Transverse colon (tissue), 4 donors: ENCODE results near the gene TRIM8. TPM values are rescaled to one million over a fixed set of nuclear protein-coding genes. Genes with fewer than 3 reads are reported as not detected.

ENCODE experiments used
- DNase-seq: peaks from one replicate; pipeline ENCODE4 v3.0.0-alpha.2; 2019
- H3K27ac ChIP-seq, 4 donors: fragments of 200-600 bp; sonication (generic); 2 replicates each; pipeline ENCODE4 v1.5.1; 2016 to 2018; ENCODE audit warnings: inconsistent platforms in 4 of 4
- H3K27me3 ChIP-seq: fragments of 200-600 bp; sonication (generic); 2 replicates; pipeline ENCODE4 v1.5.1; 2017; ENCODE audit warnings: inconsistent platforms
- H3K36me3 ChIP-seq, 4 donors: fragments of 200-600 bp; sonication (generic); 2 replicates each; pipeline ENCODE4 v1.5.1; 2017 to 2019; ENCODE audit warnings: inconsistent platforms in 4 of 4
- H3K4me1 ChIP-seq, 4 donors: fragments of 200-600 bp; sonication (generic); 2 replicates each; pipeline ENCODE4 v1.5.1; 2017 to 2020; ENCODE audit warnings: inconsistent platforms in 4 of 4
- H3K4me3 ChIP-seq, 4 donors: fragments of 200-600 bp; sonication (generic); 1 replicate in 1 of 4; 2 replicates in 3 of 4; pipeline versions ENCODE4 v1.5.1 to v1.6.1; 2017 to 2019; ENCODE audit warnings: inconsistent platforms in 4 of 4
- H3K9me3 ChIP-seq, 2 donors: fragments of 200-600 bp; sonication (generic); 2 replicates each; pipeline ENCODE4 v1.5.1; 2017 to 2019; ENCODE audit warnings: inconsistent platforms in 2 of 2
- CTCF ChIP-seq, 5 experiments: fragments of 200-600 bp in 3 of 5; fragments of 450-650 bp in 2 of 5; sonication (generic) in 3 of 5; IDR thresholded peaks; 1 replicate in 2 of 5; 2 replicates in 3 of 5; pipeline ENCODE4 v1.5.1; 2016 to 2017; ENCODE audit warnings: antibody characterized with exemption in 5 of 5, inconsistent platforms in 3 of 5, mild to moderate bottlenecking in 2 of 5, moderate library complexity in 1 of 5
- EP300 ChIP-seq: sonication (generic); formaldehyde crosslinking; IDR thresholded peaks from one replicate; pipeline ENCODE4 v1.6.1; 2017; ENCODE audit warnings: antibody characterized with exemption, low read depth
- POLR2A ChIP-seq: fragments of 450-650 bp; IDR thresholded peaks from one replicate; pipeline ENCODE4 v1.6.1; 2016; ENCODE audit warnings: antibody characterized with exemption, mild to moderate bottlenecking, moderate library complexity
- POLR2AphosphoS5 ChIP-seq, 3 donors: sonication (generic); formaldehyde crosslinking; IDR thresholded peaks; one replicate each; pipeline ENCODE4 v1.6.1; 2016; ENCODE audit warnings: antibody characterized with exemption in 3 of 3
- WGBS, 2 donors: methylation state at CpG; one replicate each; pipeline ENCODE4 v1.1.5; 2018; ENCODE audit warnings: low coverage in 1 of 2; 5-methylcytosine and 5-hydroxymethylcytosine counted together
- in situ Hi-C, 4 donors: fragments of 200-750 bp; cut with MboI; loops; one replicate each; pipeline versions ENCODE4 v1.15.0 to v1.15.1; 2017; ENCODE audit warnings: low sequenced_read_pairs in 3 of 4, low pct_ligation_motif_present in 1 of 4, low pct_unique_long_range_greater_than_20kb in 1 of 4
- intact Hi-C: fragments of 100-400 bp; cut with DNase I; formaldehyde crosslinking; loops from one replicate; pipeline ENCODE4 v1.15.1; 2023; ENCODE audit warnings: low total_unique reads
- total RNA-seq, 4 donors: library from RNA; depleted of rRNA; stranded (reverse); fragments of >200 nt; gene quantifications; one replicate each; pipeline ENCODE4 v1.1.0, GENCODE V29; 2016

Gene TRIM8
- total RNA-seq, 4 donors from 2014 or later, result 59.1 to 108 (median 66.8) TPM

- intact Hi-C loops (no loop called here), in situ Hi-C loops (no loop called here)
- Histone ChIP-seq H3K36me3 (peaks cover 0 to 12% (median 0%) of the 10 kb centered on the region in 4 donors), H3K4me3 (no peak overlapping the region), H3K9me3 (no peaks in the 10 kb centered on the region), H3K27ac (no peak overlapping the region), H3K27me3 (no peaks in the 10 kb centered on the region), H3K4me1 (peaks cover 0 to 3% (median 0%) of the 10 kb centered on the region in 4 donors)
- WGBS, 2 donors, result 85 to 88% methylated on average over 3 to 5 of the region's 5 CpGs
- no peak for TF ChIP-seq EP300
- TF ChIP-seq POLR2AphosphoS5 (IDR thresholded peaks at IDR 0.05), result no peak
- no peak for TF ChIP-seq CTCF (IDR thresholded peaks at IDR 0.05)
- TF ChIP-seq POLR2A, result no peak
- no peak for DNase-seq
Observed at GRCh38 chr10:102605712-102606111, 38.6 kb upstream of the TRIM8 start.

- H3K4me3 ChIP-seq, result no peak overlapping the region
- in situ Hi-C loops, result no loop called here
Observed at GRCh38 chr10:102608487-102608886, 35.8 kb upstream of the TRIM8 start.

DNA sequence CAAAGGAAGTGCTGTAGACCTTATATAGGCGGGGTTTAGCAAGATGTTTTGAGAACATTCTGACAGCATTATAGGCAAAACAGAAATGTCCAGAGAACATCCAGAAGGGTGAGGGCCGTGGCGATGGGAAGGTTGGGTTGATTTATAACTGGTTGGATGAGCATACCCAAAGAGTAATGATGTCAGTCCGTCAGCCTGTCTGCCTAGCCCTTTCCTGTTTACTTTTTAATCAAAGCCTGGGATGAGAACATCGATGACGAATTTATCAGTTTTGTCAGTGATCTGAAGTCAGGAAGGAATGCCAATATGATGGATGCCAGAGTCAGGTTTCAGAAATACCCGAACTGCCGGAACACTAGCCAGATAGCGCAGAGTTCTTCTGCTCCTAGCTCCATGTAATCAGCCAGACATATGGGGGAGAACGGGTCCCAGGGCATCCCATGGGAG is 33.8 kb upstream of the TRIM8 start:
- in situ Hi-C loops, result no loop called here
- intact Hi-C loops, result no loop called here
- H3K4me3 ChIP-seq, result no peak overlapping the region
- WGBS, 2 donors, result 84 to 100% methylated on average over 3 to 10 of the region's 10 CpGs
- no peaks in the 10 kb centered on the region for H3K36me3 ChIP-seq
- no peak for DNase-seq
- TF ChIP-seq EP300 (no peak), POLR2A (no peak), CTCF (IDR thresholded peaks at IDR 0.05) (no peak), POLR2AphosphoS5 (IDR thresholded peaks at IDR 0.05) (no peak)
- peak overlapping the region in 2 of 4 donors; percentile 33 to 73 for H3K27ac ChIP-seq
- H3K4me1 ChIP-seq, result peaks cover 7 to 27% (median 24%) of the 10 kb centered on the region in 4 donors
- no peaks in the 10 kb centered on the region for H3K27me3 ChIP-seq
- H3K9me3 ChIP-seq, result no peaks in the 10 kb centered on the region

More at GRCh38 chr10:102608487-102608886, 35.8 kb upstream of the TRIM8 start:
- no peaks in the 10 kb centered on the region for H3K27me3 ChIP-seq
- TF ChIP-seq EP300 (no peak), POLR2AphosphoS5 (IDR thresholded peaks at IDR 0.05) (no peak), CTCF (IDR thresholded peaks at IDR 0.05) (no peak), POLR2A (no peak)
- intact Hi-C loops, result no loop called here
- 68 to 100% methylated on average over 1 to 2 of the region's 2 CpGs for WGBS, 2 donors
- peaks cover 0 to 7% (median 0%) of the 10 kb centered on the region in 4 donors for H3K36me3 ChIP-seq
- H3K9me3 ChIP-seq, result no peaks in the 10 kb centered on the region
- peaks cover 7 to 27% (median 20%) of the 10 kb centered on the region in 4 donors for H3K4me1 ChIP-seq
- no peak overlapping the region for H3K27ac ChIP-seq
- no peak for DNase-seq

GRCh38 chr10:102611514-102612087 is 32.7 kb upstream of the TRIM8 start:
- DNase-seq, result no peak
- H3K4me1 ChIP-seq, result peaks cover 14 to 35% (median 29%) of the 10 kb centered on the region in 4 donors
- H3K4me3 ChIP-seq, result no peak overlapping the region
- peak overlapping the region; percentile 33 to 73 (median 60) for H3K27ac ChIP-seq
- H3K9me3 ChIP-seq, result no peaks in the 10 kb centered on the region
- TF ChIP-seq CTCF (IDR thresholded peaks at IDR 0.05) (no peak), EP300 (no peak), POLR2A (no peak), POLR2AphosphoS5 (IDR thresholded peaks at IDR 0.05) (no peak)
- intact Hi-C loops (no loop called here), in situ Hi-C loops (no loop called here)
- 56 to 58% methylated on average over 3 to 4 of the region's 4 CpGs for WGBS, 2 donors
- H3K27me3 ChIP-seq, result no peaks in the 10 kb centered on the region
- no peaks in the 10 kb centered on the region for H3K36me3 ChIP-seq
